ENCODE data around the gene PYROXD2.
A peak's percentile ranks its signal among the peaks of the same experiment; 100 is the strongest.
"Not testable (repeated sequence)": the region's sequence is repeated elsewhere in the genome, so short reads cannot be mapped to it uniquely, and the experiment has no call there.

Gene PYROXD2

GRCh38 chr10:98370831-98371820 is 43.9 kb downstream of the PYROXD2 start:
- DNase-seq (ENCODE audit: low read depth, low spot score), result no peak
- no peak overlapping the region for H3K27ac ChIP-seq

- H3K27ac ChIP-seq, result no peak overlapping the region
- DNase-seq (ENCODE audit: low read depth, low spot score), result no peak
Measured at GRCh38 chr10:98369801-98370200, 45.2 kb downstream of the PYROXD2 start.

GRCh38 chr10:98368644-98369043 is 46.3 kb downstream of the PYROXD2 start:
- DNase-seq (ENCODE audit: low read depth, low spot score), result no peak
- no peak overlapping the region for H3K27ac ChIP-seq

- H3K27ac ChIP-seq, result no peak overlapping the region
- DNase-seq (ENCODE audit: low read depth, low spot score), result no peak
Measured at GRCh38 chr10:98367604-98368451, 47.2 kb downstream of the PYROXD2 start.

- no peak overlapping the region for H3K27ac ChIP-seq
Measured at GRCh38 chr10:98366062-98366530, 48.9 kb downstream of the PYROXD2 start.

GRCh38 chr10:98365406-98366061 is 49.4 kb downstream of the PYROXD2 start:
- H3K27ac ChIP-seq, result no peak overlapping the region
- DNase-seq (ENCODE audit: low read depth, low spot score), result no peak

More at GRCh38 chr10:98366062-98366530, 48.9 kb downstream of the PYROXD2 start:
- no peak for DNase-seq (ENCODE audit: low read depth, low spot score)

GRCh38 chr10:98364432-98365102 is 50.4 kb downstream of the PYROXD2 start:
- DNase-seq (ENCODE audit: low read depth, low spot score), result no peak

GRCh38 chr10:98363220-98363619 is 51.8 kb downstream of the PYROXD2 start:
- H3K27ac ChIP-seq, result no peak overlapping the region
- peak; percentile 18 for DNase-seq (ENCODE audit: low read depth, low spot score)

More at GRCh38 chr10:98364432-98365102, 50.4 kb downstream of the PYROXD2 start:
- H3K27ac ChIP-seq, result no peak overlapping the region

- DNase-seq (ENCODE audit: low read depth, low spot score), result peak; percentile 75
Measured at GRCh38 chr10:98361131-98362025, 53.6 kb downstream of the PYROXD2 start.

GRCh38 chr10:98357194-98357822 is 57.7 kb downstream of the PYROXD2 start:
- no peak overlapping the region for H3K27ac ChIP-seq
- DNase-seq (ENCODE audit: low read depth, low spot score), result no peak

More at GRCh38 chr10:98361131-98362025, 53.6 kb downstream of the PYROXD2 start:
- no peak overlapping the region for H3K27ac ChIP-seq

GRCh38 chr10:98354491-98354890 is 60.5 kb downstream of the PYROXD2 start:
- no peak for DNase-seq (ENCODE audit: low read depth, low spot score)
- no peak overlapping the region for H3K27ac ChIP-seq

GRCh38 chr10:98353170-98353569 is 61.8 kb downstream of the PYROXD2 start:
- DNase-seq (ENCODE audit: low read depth, low spot score), result no peak

GRCh38 chr10:98351831-98352402 is 63.1 kb downstream of the PYROXD2 start:
- no peak for DNase-seq (ENCODE audit: low read depth, low spot score)
- H3K27ac ChIP-seq, result no peak overlapping the region

More at GRCh38 chr10:98353170-98353569, 61.8 kb downstream of the PYROXD2 start:
- no peak overlapping the region for H3K27ac ChIP-seq

GRCh38 chr10:98349508-98349922 is 65.5 kb downstream of the PYROXD2 start:
- DNase-seq (ENCODE audit: low read depth, low spot score), result no peak
- no peak overlapping the region for H3K27ac ChIP-seq

GRCh38 chr10:98346847-98347246 is 68.1 kb downstream of the PYROXD2 start:
- no peak for DNase-seq (ENCODE audit: low read depth, low spot score)
- no peak overlapping the region for H3K27ac ChIP-seq

- DNase-seq (ENCODE audit: low read depth, low spot score), result no peak
- no peak overlapping the region for H3K27ac ChIP-seq
Measured at GRCh38 chr10:98344589-98345038, 70.4 kb downstream of the PYROXD2 start.

GRCh38 chr10:98341701-98342100 is 73.3 kb downstream of the PYROXD2 start:
- not testable (repeated sequence) for DNase-seq (ENCODE audit: low read depth, low spot score); H3K27ac ChIP-seq

GRCh38 chr10:98340940-98341310 is 74.1 kb downstream of the PYROXD2 start:
- no peak overlapping the region for H3K27ac ChIP-seq
- DNase-seq (ENCODE audit: low read depth, low spot score), result no peak

Measured in epithelial cell of prostate (primary cell).